Measurements from ENCODE around the gene HEATR3.

HEATR3 gene

GRCh38 chr16:50137268-50137667, 71.5 kb downstream of the HEATR3 start:
- H3K27me3 ChIP-seq (replicated peaks; ENCODE audit: control insufficient read depth, insufficient read depth, low read length) = peaks cover 4% of the 10 kb centered on the region
- H3K4me3 ChIP-seq (ENCODE audit: low read length) = no peak overlapping the region
- no peaks in the 10 kb centered on the region for H3K9me3 ChIP-seq (ENCODE audit: control insufficient read depth, low read length)
- H3K9ac ChIP-seq (ENCODE audit: low read length) = no peak overlapping the region
- no peaks in the 10 kb centered on the region for H3K36me3 ChIP-seq (ENCODE audit: control insufficient read depth, insufficient read depth, low read length, severe bottlenecking)
- no peaks in the 10 kb centered on the region for H3K4me1 ChIP-seq (ENCODE audit: control insufficient read depth, insufficient read depth, low read length)
- DNase-seq (ENCODE audit: low read depth) = no peak

- Histone ChIP-seq H3K36me3 (ENCODE audit: control insufficient read depth, insufficient read depth, low read length, severe bottlenecking) (no peaks in the 10 kb centered on the region), H3K9ac (ENCODE audit: low read length) (no peak overlapping the region), H3K9me3 (ENCODE audit: control insufficient read depth, low read length) (no peaks in the 10 kb centered on the region), H3K4me1 (ENCODE audit: control insufficient read depth, insufficient read depth, low read length) (no peaks in the 10 kb centered on the region), H3K27me3 (replicated peaks; ENCODE audit: control insufficient read depth, insufficient read depth, low read length) (peaks cover 4% of the 10 kb centered on the region), H3K4me3 (ENCODE audit: low read length) (no peak overlapping the region)
- no peak for DNase-seq (ENCODE audit: low read depth)
These were observed 73.8 kb downstream of the HEATR3 start for GRCh38 chr16:50139580-50139979.

- no peaks in the 10 kb centered on the region for H3K4me1 ChIP-seq (ENCODE audit: control insufficient read depth, insufficient read depth, low read length)
These were observed 78.4 kb downstream of the HEATR3 start for GRCh38 chr16:50144211-50144610.

GRCh38 chr16:50146479-50147435, 81.0 kb downstream of the HEATR3 start:
- Histone ChIP-seq H3K9me3 (ENCODE audit: control insufficient read depth, low read length) (no peaks in the 10 kb centered on the region), H3K4me1 (ENCODE audit: control insufficient read depth, insufficient read depth, low read length) (no peaks in the 10 kb centered on the region), H3K27me3 (replicated peaks; ENCODE audit: control insufficient read depth, insufficient read depth, low read length) (no peaks in the 10 kb centered on the region), H3K9ac (ENCODE audit: low read length) (no peak overlapping the region), H3K4me3 (ENCODE audit: low read length) (no peak overlapping the region), H3K36me3 (ENCODE audit: control insufficient read depth, insufficient read depth, low read length, severe bottlenecking) (no peaks in the 10 kb centered on the region)
- peak; percentile 24 for DNase-seq (ENCODE audit: low read depth)

More at GRCh38 chr16:50144211-50144610, 78.4 kb downstream of the HEATR3 start:
- Histone ChIP-seq H3K9me3 (ENCODE audit: control insufficient read depth, low read length) (no peaks in the 10 kb centered on the region), H3K4me3 (ENCODE audit: low read length) (no peak overlapping the region), H3K9ac (ENCODE audit: low read length) (no peak overlapping the region), H3K27me3 (replicated peaks; ENCODE audit: control insufficient read depth, insufficient read depth, low read length) (no peaks in the 10 kb centered on the region), H3K36me3 (ENCODE audit: control insufficient read depth, insufficient read depth, low read length, severe bottlenecking) (no peaks in the 10 kb centered on the region)
- no peak for DNase-seq (ENCODE audit: low read depth)

- no peak overlapping the region for H3K4me3 ChIP-seq (ENCODE audit: low read length)
- no peaks in the 10 kb centered on the region for H3K27me3 ChIP-seq (replicated peaks; ENCODE audit: control insufficient read depth, insufficient read depth, low read length)
- no peak overlapping the region for H3K9ac ChIP-seq (ENCODE audit: low read length)
- no peaks in the 10 kb centered on the region for H3K9me3 ChIP-seq (ENCODE audit: control insufficient read depth, low read length)
- H3K36me3 ChIP-seq (ENCODE audit: control insufficient read depth, insufficient read depth, low read length, severe bottlenecking) = no peaks in the 10 kb centered on the region
- peaks cover 17% of the 10 kb centered on the region for H3K4me1 ChIP-seq (ENCODE audit: control insufficient read depth, insufficient read depth, low read length)
- no peak for DNase-seq (ENCODE audit: low read depth)
These were observed 85.6 kb downstream of the HEATR3 start for GRCh38 chr16:50151322-50151721.

GRCh38 chr16:50151756-50152155, 86.0 kb downstream of the HEATR3 start:
- peak overlapping the region; percentile 91 for H3K4me3 ChIP-seq (ENCODE audit: low read length)
- H3K4me1 ChIP-seq (ENCODE audit: control insufficient read depth, insufficient read depth, low read length) = peaks cover 17% of the 10 kb centered on the region
- DNase-seq (ENCODE audit: low read depth) = no peak
- no peaks in the 10 kb centered on the region for H3K9me3 ChIP-seq (ENCODE audit: control insufficient read depth, low read length)
- no peaks in the 10 kb centered on the region for H3K36me3 ChIP-seq (ENCODE audit: control insufficient read depth, insufficient read depth, low read length, severe bottlenecking)
- peak overlapping the region; percentile 93 for H3K9ac ChIP-seq (ENCODE audit: low read length)
- H3K27me3 ChIP-seq (replicated peaks; ENCODE audit: control insufficient read depth, insufficient read depth, low read length) = no peaks in the 10 kb centered on the region

GRCh38 chr16:50152351-50152806, 86.6 kb downstream of the HEATR3 start:
- Histone ChIP-seq H3K36me3 (ENCODE audit: control insufficient read depth, insufficient read depth, low read length, severe bottlenecking) (no peaks in the 10 kb centered on the region), H3K4me3 (ENCODE audit: low read length) (peak overlapping the region; percentile 91), H3K9me3 (ENCODE audit: control insufficient read depth, low read length) (no peaks in the 10 kb centered on the region), H3K27me3 (replicated peaks; ENCODE audit: control insufficient read depth, insufficient read depth, low read length) (no peaks in the 10 kb centered on the region), H3K4me1 (ENCODE audit: control insufficient read depth, insufficient read depth, low read length) (peaks cover 20% of the 10 kb centered on the region), H3K9ac (ENCODE audit: low read length) (peak overlapping the region; percentile 93)
- peak; percentile 52 for DNase-seq (ENCODE audit: low read depth)

GRCh38 chr16:50152807-50153595, 87.2 kb downstream of the HEATR3 start, which contains the start of gene TENT4B:
TENT4B (plus strand) TSS chr16:50153306; CDS start chr16:50153622, 316 bp downstream.
- H3K4me1 ChIP-seq (ENCODE audit: control insufficient read depth, insufficient read depth, low read length) = peaks cover 20% of the 10 kb centered on the region
- H3K9ac ChIP-seq (ENCODE audit: low read length) = peak within 1 kb of the TSS; percentile 93
- DNase-seq (ENCODE audit: low read depth) = peak; percentile 88
- peak within 1 kb of the TSS; percentile 91 for H3K4me3 ChIP-seq (ENCODE audit: low read length)
- no peaks in the 10 kb centered on the region for H3K9me3 ChIP-seq (ENCODE audit: control insufficient read depth, low read length)
- H3K27me3 ChIP-seq (replicated peaks; ENCODE audit: control insufficient read depth, insufficient read depth, low read length) = no peaks in the 10 kb centered on the region
- H3K36me3 ChIP-seq (ENCODE audit: control insufficient read depth, insufficient read depth, low read length, severe bottlenecking) = no peaks in the 10 kb centered on the region

GRCh38 chr16:50153596-50154419, 88.0 kb downstream of the HEATR3 start:
- H3K4me3 ChIP-seq (ENCODE audit: low read length) = peak overlapping the region; percentile 90
- DNase-seq (ENCODE audit: low read depth) = peak; percentile 55
- no peaks in the 10 kb centered on the region for H3K9me3 ChIP-seq (ENCODE audit: control insufficient read depth, low read length)
- H3K9ac ChIP-seq (ENCODE audit: low read length) = peak overlapping the region; percentile 91
- no peaks in the 10 kb centered on the region for H3K36me3 ChIP-seq (ENCODE audit: control insufficient read depth, insufficient read depth, low read length, severe bottlenecking)
- H3K27me3 ChIP-seq (replicated peaks; ENCODE audit: control insufficient read depth, insufficient read depth, low read length) = no peaks in the 10 kb centered on the region
- peaks cover 20% of the 10 kb centered on the region for H3K4me1 ChIP-seq (ENCODE audit: control insufficient read depth, insufficient read depth, low read length)

- Histone ChIP-seq H3K9me3 (ENCODE audit: control insufficient read depth, low read length) (no peaks in the 10 kb centered on the region), H3K4me1 (ENCODE audit: control insufficient read depth, insufficient read depth, low read length) (peaks cover 20% of the 10 kb centered on the region), H3K36me3 (ENCODE audit: control insufficient read depth, insufficient read depth, low read length, severe bottlenecking) (no peaks in the 10 kb centered on the region), H3K9ac (ENCODE audit: low read length) (peak overlapping the region; percentile 91), H3K27me3 (replicated peaks; ENCODE audit: control insufficient read depth, insufficient read depth, low read length) (no peaks in the 10 kb centered on the region), H3K4me3 (ENCODE audit: low read length) (peak overlapping the region; percentile 90)
- DNase-seq (ENCODE audit: low read depth) = peak; percentile 24
These were observed 88.7 kb downstream of the HEATR3 start for GRCh38 chr16:50154420-50154950.
